Spinal cord (tissue), 10 donors: ENCODE measurements around the gene BBLN. TPM values are rescaled to one million over a fixed set of nuclear protein-coding genes. Genes with fewer than 3 reads are reported as not detected.

Experiments
- DNase-seq, 6 donors: peaks; one replicate each; pipeline versions ENCODE4 v3.0.0 to v3.0.0-alpha.2; 2013 to 2015; ENCODE audit warnings: low spot score in 6 of 6, low read depth in 4 of 6
- H3K27ac ChIP-seq: one replicate; pipeline ENCODE4 v1.5.1; 2013; ENCODE audit warnings: low read depth, low read length, control low read depth
- H3K27me3 ChIP-seq: one replicate; pipeline ENCODE4 v1.6.1; 2013; ENCODE audit warnings: low read length; ENCODE audit not compliant: control insufficient read depth, insufficient read depth
- H3K36me3 ChIP-seq: one replicate; pipeline ENCODE4 v1.6.1; 2013; ENCODE audit warnings: low read length; ENCODE audit not compliant: control insufficient read depth, insufficient read depth
- H3K4me1 ChIP-seq: one replicate; pipeline ENCODE4 v1.6.1; 2013; ENCODE audit warnings: low read length; ENCODE audit not compliant: control insufficient read depth, insufficient read depth
- H3K4me3 ChIP-seq: one replicate; pipeline ENCODE4 v1.5.1; 2013; ENCODE audit warnings: low read depth, low read length, control low read depth
- H3K9me3 ChIP-seq: one replicate; pipeline ENCODE4 v1.6.1; 2013; ENCODE audit warnings: low read length; ENCODE audit not compliant: control insufficient read depth, insufficient read depth
- WGBS: methylation state at CpG from one replicate; pipeline ENCODE4 v1.1.5; 2013; ENCODE audit warnings: missing lambda C conversion rate; ENCODE audit not compliant: insufficient coverage; 5-methylcytosine and 5-hydroxymethylcytosine counted together
- polyA plus RNA-seq, 2 donors: library from polyadenylated mRNA; unstranded; fragments of 120-200 nt; gene quantifications; one replicate each; pipeline ENCODE4 v1.2.1, GENCODE V29; 2013; ENCODE audit not compliant: insufficient read length in 2 of 2
- total RNA-seq, 2 donors: library from RNA; depleted of rRNA in 1 of 2; stranded (reverse); fragments of 120-200 nt in 1 of 2; fragments of >200 nt in 1 of 2; gene quantifications; one replicate each; pipeline versions ENCODE4 v1.2.3 to v1.2.4, GENCODE V29; 2013 to 2014
- donor health status: healthy.

BBLN gene
- total and polyA plus RNA-seq, 4 donors: 35.6 to 210 (median 174) TPM

DNA sequence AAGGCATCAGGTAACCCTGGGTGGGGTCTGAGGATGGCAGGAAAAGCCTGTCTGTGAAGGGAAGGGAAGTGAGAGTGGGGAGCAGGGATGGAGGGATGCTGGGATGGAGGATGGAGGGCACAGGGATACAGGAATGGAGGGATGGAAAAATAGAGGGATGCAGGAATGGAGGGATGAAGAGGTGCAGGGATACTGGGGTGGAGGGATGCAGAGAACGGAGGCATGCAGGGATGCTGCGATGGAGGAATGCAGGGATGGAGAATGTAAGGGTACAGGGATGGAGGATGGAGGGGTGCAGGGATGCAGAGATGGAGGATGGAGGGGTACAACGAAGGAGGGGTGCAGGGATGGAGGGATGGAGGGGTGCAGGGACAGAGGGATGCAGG, 41.6 kb upstream of the BBLN start:
- Histone ChIP-seq H3K4me3 (no peak overlapping the region), H3K27ac (no peak overlapping the region), H3K36me3 (peaks cover 71% of the 10 kb centered on the region), H3K27me3 (no peaks in the 10 kb centered on the region), H3K9me3 (no peaks in the 10 kb centered on the region), H3K4me1 (peaks cover 12% of the 10 kb centered on the region)
- no peak for DNase-seq
- 52% methylated on average over 3 of the region's 3 CpGs for WGBS

DNA sequence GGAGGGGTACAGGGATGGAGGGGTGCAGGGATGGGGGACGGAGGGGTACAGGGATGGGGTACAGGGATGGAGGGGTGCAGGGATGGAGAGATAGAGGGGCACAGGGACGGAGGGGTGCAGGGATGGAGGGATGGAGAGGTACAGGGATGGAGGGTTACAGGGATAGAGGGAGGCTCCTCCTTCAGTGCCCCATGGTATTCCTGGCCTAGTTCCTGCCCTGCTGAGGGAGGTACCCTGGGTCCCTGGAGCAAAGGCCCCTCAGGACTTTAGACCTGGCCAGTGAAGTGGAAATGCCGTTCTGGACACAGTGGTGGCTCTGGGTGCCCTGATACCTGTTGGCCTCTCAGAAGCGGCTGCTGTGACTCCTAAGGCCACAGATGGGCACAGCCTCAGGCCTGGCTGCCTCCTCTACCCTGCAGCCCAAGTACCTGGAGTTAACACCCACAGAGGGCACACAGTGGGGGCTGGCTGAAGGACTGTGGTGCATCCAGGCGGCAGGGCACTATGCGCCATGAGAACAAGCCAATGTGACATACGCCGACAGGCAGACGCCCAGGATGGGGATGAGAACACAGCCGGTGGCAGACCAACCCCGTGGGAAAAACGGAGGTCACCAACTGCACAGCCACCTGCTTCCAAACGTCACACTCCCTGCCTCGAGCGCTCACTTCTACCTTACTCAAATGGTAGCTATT, 40.9 kb upstream of the BBLN start:
- peaks cover 12% of the 10 kb centered on the region for H3K4me1 ChIP-seq
- H3K36me3 ChIP-seq: peaks cover 71% of the 10 kb centered on the region
- no peak for DNase-seq
- H3K27ac ChIP-seq: no peak overlapping the region
- H3K9me3 ChIP-seq: no peaks in the 10 kb centered on the region
- 80% methylated on average over 8 of the region's 15 CpGs for WGBS
- H3K27me3 ChIP-seq: no peaks in the 10 kb centered on the region
- no peak overlapping the region for H3K4me3 ChIP-seq

DNA sequence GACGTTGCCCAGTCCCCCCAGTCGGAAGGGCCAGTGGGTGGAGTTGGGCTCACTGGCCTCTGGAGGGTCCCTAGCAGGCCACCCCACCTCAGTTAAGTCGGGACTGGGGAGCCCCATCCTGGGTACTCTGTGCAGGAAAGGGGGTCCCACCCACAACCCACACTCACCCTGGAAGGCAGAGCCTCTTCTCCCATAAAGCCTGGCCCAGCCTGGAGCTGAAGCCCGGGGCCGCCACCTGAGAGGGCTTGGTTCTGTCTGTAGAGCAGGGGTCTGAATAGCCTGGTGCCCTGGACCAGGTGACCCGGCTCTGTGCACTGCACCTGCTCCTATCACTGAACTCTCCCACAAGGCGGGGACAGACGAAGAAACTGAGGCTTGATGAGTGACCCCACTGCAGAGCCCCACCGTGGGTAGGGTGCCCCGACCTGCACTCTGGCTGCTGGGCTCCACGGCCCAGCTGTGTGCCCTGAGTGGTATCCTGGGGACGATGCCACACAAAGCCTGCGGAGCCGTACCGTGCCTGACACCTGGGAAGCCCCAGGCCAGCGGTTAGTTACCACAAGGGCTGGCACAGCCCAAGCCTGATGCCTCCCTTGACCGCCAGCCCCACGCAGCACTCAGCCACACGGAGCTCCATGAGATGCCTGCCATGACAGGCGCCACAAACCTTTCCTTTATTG, 39.9 kb upstream of the BBLN start:
- peaks cover 71% of the 10 kb centered on the region for H3K36me3 ChIP-seq
- 91% methylated on average over 18 of the region's 20 CpGs for WGBS
- no peak overlapping the region for H3K27ac ChIP-seq
- H3K9me3 ChIP-seq: no peaks in the 10 kb centered on the region
- no peak overlapping the region for H3K4me3 ChIP-seq
- peaks cover 15% of the 10 kb centered on the region for H3K4me1 ChIP-seq
- H3K27me3 ChIP-seq: no peaks in the 10 kb centered on the region
- no peak for DNase-seq

DNA sequence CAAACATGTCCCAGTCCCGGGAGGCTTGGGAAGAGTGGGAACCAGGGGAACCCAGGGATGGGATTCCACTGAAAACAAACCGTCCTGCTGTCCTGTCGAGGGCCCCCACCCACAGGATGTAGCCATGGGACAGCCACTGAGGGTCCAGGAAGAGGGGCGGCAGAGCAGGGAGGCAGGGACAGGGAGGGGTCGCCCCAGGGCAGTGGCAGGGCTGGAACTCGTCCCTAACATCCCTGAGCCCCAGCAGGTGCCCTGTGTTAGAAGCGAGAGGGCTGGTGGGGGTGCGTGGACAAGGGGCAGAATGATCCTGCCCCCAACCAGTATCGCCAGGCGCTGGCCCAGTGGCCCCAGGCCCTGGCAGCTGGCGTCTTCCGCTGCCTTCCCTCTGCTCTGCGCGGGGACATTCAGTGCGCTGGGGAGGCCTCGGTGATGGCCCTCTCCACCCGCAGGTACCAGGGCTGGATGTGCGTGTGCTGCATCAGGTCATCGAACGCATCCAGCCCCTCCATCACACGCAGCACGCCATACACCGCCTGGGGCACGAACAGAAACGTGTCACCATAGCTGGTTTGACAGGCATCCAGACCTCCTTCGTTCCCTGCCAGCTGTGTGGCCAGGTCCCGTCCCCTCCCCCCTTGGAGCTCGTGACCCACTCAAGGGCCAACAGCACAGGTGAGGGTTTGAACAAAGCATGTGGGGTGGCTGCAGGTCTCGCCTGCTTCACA, 39.2 kb upstream of the BBLN start:
- H3K4me1 ChIP-seq: peaks cover 22% of the 10 kb centered on the region
- 82% methylated on average over 27 of the region's 29 CpGs for WGBS
- no peak overlapping the region for H3K27ac ChIP-seq
- H3K9me3 ChIP-seq: no peaks in the 10 kb centered on the region
- DNase-seq: no peak
- H3K36me3 ChIP-seq: peaks cover 71% of the 10 kb centered on the region
- H3K27me3 ChIP-seq: no peaks in the 10 kb centered on the region
- H3K4me3 ChIP-seq: no peak overlapping the region

DNA sequence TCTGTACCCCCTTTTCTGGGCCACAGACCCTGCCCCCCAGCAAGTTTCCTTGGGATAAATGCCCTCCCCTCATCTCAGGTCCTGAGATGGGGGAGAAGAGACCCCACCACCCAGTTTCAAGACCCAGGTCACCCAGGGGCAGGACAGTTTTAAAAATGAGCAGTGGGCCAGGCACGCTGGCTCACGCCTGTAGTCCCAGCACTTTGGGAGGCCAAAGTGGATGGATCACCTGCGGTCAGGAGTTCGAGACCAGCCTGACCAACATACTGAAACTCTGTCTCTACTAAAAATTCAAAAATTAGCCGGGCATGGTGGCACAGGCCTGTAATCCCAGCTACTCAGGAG, 38.6 kb upstream of the BBLN start:
- no peak for DNase-seq
- H3K27ac ChIP-seq: no peak overlapping the region

DNA sequence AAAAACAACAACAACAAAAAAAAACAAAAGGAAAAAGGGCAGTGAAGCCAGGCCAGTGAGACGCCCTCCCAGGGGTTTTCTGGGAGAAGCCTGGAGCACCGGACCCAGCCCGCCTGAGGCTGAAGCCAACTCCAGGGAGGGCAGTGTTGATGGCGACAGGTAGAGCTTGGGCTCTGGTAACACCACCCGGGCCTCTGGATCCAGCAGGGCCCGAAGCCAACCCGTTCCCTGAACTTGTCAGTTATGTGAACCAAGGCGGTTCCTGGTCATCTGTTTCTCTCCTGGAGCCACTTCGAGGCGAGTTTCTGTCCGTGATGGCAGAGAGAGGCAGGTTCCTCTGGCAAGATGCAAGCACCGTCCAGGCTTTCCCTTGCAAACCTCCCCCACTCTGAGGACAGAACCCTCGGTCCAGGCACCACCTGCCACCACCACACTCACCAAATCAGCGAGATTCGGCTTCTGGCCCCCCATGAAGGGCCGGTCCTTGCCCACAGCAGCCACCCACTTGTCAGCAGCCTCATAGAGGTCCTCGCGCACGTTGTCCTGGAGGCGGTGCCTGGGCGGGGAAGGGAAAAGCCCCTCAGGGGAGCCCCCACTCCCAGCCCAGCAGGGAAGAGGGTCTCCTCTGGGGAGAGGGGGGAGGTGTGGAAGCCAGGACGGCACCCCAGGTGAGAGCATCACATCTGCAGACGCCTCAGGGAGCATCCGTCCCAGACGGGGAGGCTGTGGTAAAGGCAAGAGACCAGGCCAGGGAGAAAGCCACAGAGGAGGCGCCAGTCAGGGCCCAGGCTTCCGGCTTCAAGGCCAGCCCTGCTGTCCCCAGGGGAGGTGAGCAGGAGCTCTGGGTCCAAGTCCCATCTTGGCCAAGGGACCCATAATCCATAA, 37.9 kb upstream of the BBLN start:
- WGBS: 89% methylated on average over 22 of the region's 27 CpGs
- H3K4me1 ChIP-seq: peaks cover 34% of the 10 kb centered on the region

More for the DNA sequence above, 38.6 kb upstream of the BBLN start:
- Histone ChIP-seq H3K27me3 (no peaks in the 10 kb centered on the region), H3K9me3 (no peaks in the 10 kb centered on the region), H3K4me1 (peaks cover 27% of the 10 kb centered on the region), H3K4me3 (no peak overlapping the region), H3K36me3 (peaks cover 73% of the 10 kb centered on the region)
- 98% methylated on average over 5 of the region's 5 CpGs for WGBS

DNA sequence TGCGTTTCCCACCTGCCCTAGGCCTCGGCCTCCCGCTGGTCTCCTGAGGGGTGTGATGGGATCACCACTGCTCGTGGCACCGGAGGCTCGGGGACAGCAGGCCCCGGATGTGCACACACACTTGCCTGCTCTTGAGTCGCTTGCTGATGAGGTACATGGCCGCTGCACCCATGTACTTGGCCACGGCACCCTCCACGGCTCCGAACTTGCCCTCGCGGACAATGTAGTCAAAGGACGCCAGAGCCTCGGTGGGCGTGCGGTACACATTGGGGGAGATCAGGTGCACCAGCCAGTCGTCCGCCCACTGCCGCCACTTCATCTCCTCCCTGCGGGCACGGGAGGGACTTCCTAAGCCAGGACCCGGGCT, 37.3 kb upstream of the BBLN start:
- 94% methylated on average over 23 of the region's 24 CpGs for WGBS

More for the DNA sequence above, 37.9 kb upstream of the BBLN start:
- no peak overlapping the region for H3K4me3 ChIP-seq
- DNase-seq: no peak
- H3K27ac ChIP-seq: no peak overlapping the region
- no peaks in the 10 kb centered on the region for H3K27me3 ChIP-seq
- no peaks in the 10 kb centered on the region for H3K9me3 ChIP-seq
- peaks cover 73% of the 10 kb centered on the region for H3K36me3 ChIP-seq

DNA sequence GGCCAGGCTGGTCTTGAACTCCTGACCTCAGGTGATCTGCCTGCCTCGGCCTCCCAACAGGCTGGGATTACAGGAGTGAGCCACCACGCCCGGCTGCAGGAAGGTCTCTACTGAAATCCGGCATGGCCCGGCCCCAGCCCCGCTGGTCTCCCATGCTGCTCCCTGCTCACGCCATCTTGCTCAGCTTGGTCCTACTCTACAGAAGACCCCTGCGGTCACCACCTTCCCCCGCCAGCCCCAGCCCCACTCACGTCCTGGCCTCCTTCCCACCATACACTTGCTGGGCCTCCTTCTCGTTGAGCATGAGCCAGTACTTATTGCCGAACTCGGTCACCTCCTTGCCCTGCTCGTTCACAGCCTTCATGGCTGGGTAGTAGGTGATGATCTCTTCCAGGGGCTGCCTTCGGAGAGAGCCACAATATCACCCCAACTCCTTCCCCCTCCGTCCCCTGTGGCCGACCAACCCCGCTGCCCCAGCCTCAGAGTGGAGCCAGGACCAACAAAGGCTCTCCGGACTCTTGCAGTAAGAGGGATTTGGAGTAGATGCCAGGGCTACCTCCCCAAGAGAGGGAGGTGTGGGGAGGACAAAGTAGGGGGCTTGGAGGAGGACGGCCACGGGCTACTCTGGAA, 36.5 kb upstream of the BBLN start:
- no peaks in the 10 kb centered on the region for H3K27me3 ChIP-seq
- no peak overlapping the region for H3K27ac ChIP-seq
- H3K4me3 ChIP-seq: no peak overlapping the region
- peaks cover 73% of the 10 kb centered on the region for H3K36me3 ChIP-seq
- no peak for DNase-seq
- peaks cover 25% of the 10 kb centered on the region for H3K4me1 ChIP-seq
- WGBS: 93% methylated on average over 12 of the region's 21 CpGs
- no peaks in the 10 kb centered on the region for H3K9me3 ChIP-seq

More for the DNA sequence above, 37.3 kb upstream of the BBLN start:
- Histone ChIP-seq H3K36me3 (peaks cover 73% of the 10 kb centered on the region), H3K9me3 (no peaks in the 10 kb centered on the region), H3K4me3 (no peak overlapping the region), H3K4me1 (peaks cover 29% of the 10 kb centered on the region), H3K27ac (no peak overlapping the region), H3K27me3 (no peaks in the 10 kb centered on the region)
- DNase-seq: no peak

DNA sequence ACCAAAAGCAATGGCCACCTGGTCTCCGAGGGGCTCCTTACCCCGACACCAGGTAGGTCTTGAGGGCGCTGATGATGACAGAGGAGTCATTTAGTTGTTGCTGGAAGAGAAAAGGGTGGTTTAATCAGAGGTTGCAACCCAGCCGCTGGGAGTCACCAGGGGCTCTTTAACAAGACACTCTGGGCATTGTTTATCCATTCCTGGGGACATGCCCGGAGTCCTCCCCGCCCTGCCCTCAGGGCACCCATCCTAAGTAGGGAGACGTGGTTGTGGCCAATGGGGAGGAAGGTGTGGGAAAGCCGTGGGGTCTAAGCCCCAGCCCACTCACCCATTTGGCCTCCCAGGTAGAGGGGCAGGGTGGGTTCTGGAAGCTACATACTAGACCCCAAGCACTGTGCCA, 35.6 kb upstream of the BBLN start:
- 84% methylated on average over 3 of the region's 8 CpGs for WGBS
- H3K4me3 ChIP-seq: no peak overlapping the region
- H3K4me1 ChIP-seq: peaks cover 34% of the 10 kb centered on the region
- H3K27me3 ChIP-seq: no peaks in the 10 kb centered on the region
- H3K27ac ChIP-seq: no peak overlapping the region
- no peaks in the 10 kb centered on the region for H3K9me3 ChIP-seq
- peaks cover 66% of the 10 kb centered on the region for H3K36me3 ChIP-seq
- DNase-seq: no peak
